WTC11 (cell line): ENCODE results near the gene SLC7A8. TPM values are rescaled to one million over a fixed set of nuclear protein-coding genes. Genes with fewer than 3 reads are reported as not detected.

Experiments used
- ATAC-seq: fragments of 200-7000 bp; cut with Tn5 transposase; 2 replicates; pipeline ENCODE4 v1.10.0; 2021; ENCODE audit warnings: mild to moderate bottlenecking, moderate library complexity
- CTCF ChIA-PET: fragments of 300-600 bp; sonication (Branson Sonifier 250); formaldehyde crosslinking; loops from one replicate; lab custom pipeline; 2021; ENCODE audit warnings: antibody characterized with exemption; lab: Charles Lee
- POLR2A ChIA-PET: fragments of 350-600 bp; sonication (Branson Sonifier 250); formaldehyde crosslinking; loops from one replicate; lab custom pipeline; 2021; ENCODE audit warnings: antibody characterized with exemption; lab: Charles Lee
- DNase-seq: peaks from one replicate; pipeline ENCODE4 v3.0.0; 2021; ENCODE audit warnings: low spot score
- H3K27ac Mint-ChIP-seq: 2 replicates; pipeline ENCODE4 v1.8.0; 2021; ENCODE audit warnings: mixed read lengths
- H3K27me3 Mint-ChIP-seq: 2 replicates; pipeline ENCODE4 v1.8.0; 2021; ENCODE audit warnings: low read depth, mild to moderate bottlenecking, moderate library complexity, mixed read lengths
- H3K36me3 Mint-ChIP-seq: 2 replicates; pipeline ENCODE4 v1.8.0; 2021; ENCODE audit warnings: mixed read lengths
- H3K4me1 Mint-ChIP-seq: 2 replicates; pipeline ENCODE4 v1.8.0; 2022; ENCODE audit warnings: mixed read lengths
- H3K4me3 Mint-ChIP-seq: 2 replicates; pipeline ENCODE4 v1.8.0; 2021; ENCODE audit warnings: mild to moderate bottlenecking, moderate library complexity, mixed read lengths
- H3K9me3 Mint-ChIP-seq: 2 replicates; pipeline ENCODE4 v1.8.0; 2021; ENCODE audit warnings: mixed read lengths
- ATF1 ChIP-seq: sonication (generic); formaldehyde crosslinking; IDR thresholded peaks from 2 replicates; pipeline ENCODE4 v1.8.1; 2023; ENCODE audit warnings: mild to moderate bottlenecking, moderate library complexity, missing genetic modification reagents
- ATF6 ChIP-seq: sonication (generic); formaldehyde crosslinking; IDR thresholded peaks from 2 replicates; pipeline ENCODE4 v1.8.1; 2023; ENCODE audit warnings: mild to moderate bottlenecking, missing genetic modification reagents
- CDX4 ChIP-seq: fragments of 250-450 bp; sonication (Bioruptor Pico); IDR thresholded peaks from 2 replicates; pipeline ENCODE4 v1.9.0; 2021; ENCODE audit warnings: moderate library complexity, mild to moderate bottlenecking, inconsistent platforms, borderline replicate concordance
- EMX1 ChIP-seq: fragments of 250-450 bp; sonication (Bioruptor Pico); IDR thresholded peaks from 2 replicates; pipeline ENCODE4 v1.8.0; 2021; ENCODE audit warnings: mild to moderate bottlenecking
- ETV6 ChIP-seq: sonication (generic); formaldehyde crosslinking; IDR thresholded peaks from 2 replicates; pipeline ENCODE4 v1.8.1; 2022; ENCODE audit warnings: mild to moderate bottlenecking, missing genetic modification reagents
- FOXP1 ChIP-seq: sonication (generic); formaldehyde crosslinking; IDR thresholded peaks from 2 replicates; pipeline ENCODE4 v1.8.0; 2022; ENCODE audit warnings: missing genetic modification reagents, mild to moderate bottlenecking, moderate library complexity, borderline replicate concordance
- FOXP4 ChIP-seq: sonication (generic); formaldehyde crosslinking; IDR thresholded peaks from 2 replicates; pipeline ENCODE4 v1.8.0; 2022; ENCODE audit warnings: mild to moderate bottlenecking, missing genetic modification reagents
- GABPB1 ChIP-seq: sonication (generic); formaldehyde crosslinking; IDR thresholded peaks from 2 replicates; pipeline ENCODE4 v1.8.1; 2023; ENCODE audit warnings: mild to moderate bottlenecking, missing genetic modification reagents
- KAT7 ChIP-seq: sonication (generic); formaldehyde crosslinking; IDR thresholded peaks from 2 replicates; pipeline ENCODE4 v1.8.1; 2023; ENCODE audit warnings: missing genetic modification reagents, mild to moderate bottlenecking, borderline replicate concordance
- MAX ChIP-seq: sonication (generic); formaldehyde crosslinking; IDR thresholded peaks from 2 replicates; pipeline ENCODE4 v1.8.0; 2022; ENCODE audit warnings: mild to moderate bottlenecking, missing genetic modification reagents
- MXD4 ChIP-seq: fragments of 250-450 bp; sonication (Bioruptor Pico); IDR thresholded peaks from 2 replicates; pipeline ENCODE4 v1.8.0; 2021; ENCODE audit warnings: mild to moderate bottlenecking, moderate library complexity, borderline replicate concordance
- NFATC4 ChIP-seq: fragments of 250-450 bp; sonication (Bioruptor Pico); IDR thresholded peaks from 2 replicates; pipeline ENCODE4 v1.9.0; 2021; ENCODE audit warnings: mild to moderate bottlenecking
- OVOL2 ChIP-seq: fragments of 250-450 bp; sonication (Bioruptor Pico); IDR thresholded peaks from 2 replicates; pipeline ENCODE4 v1.9.0; 2021; ENCODE audit warnings: mild to moderate bottlenecking, borderline replicate concordance
- PRDM15 ChIP-seq: sonication (generic); formaldehyde crosslinking; IDR thresholded peaks from 2 replicates; pipeline ENCODE4 v1.8.0; 2022; ENCODE audit warnings: missing genetic modification reagents
- RORB ChIP-seq: fragments of 250-450 bp; sonication (Bioruptor Pico); IDR thresholded peaks from 2 replicates; pipeline ENCODE4 v1.9.0; 2021; ENCODE audit warnings: mild to moderate bottlenecking
- ZBTB21 ChIP-seq: sonication (generic); formaldehyde crosslinking; IDR thresholded peaks from 2 replicates; pipeline ENCODE4 v1.8.1; 2023; ENCODE audit warnings: mild to moderate bottlenecking, missing genetic modification reagents, borderline replicate concordance
- ZNF396 ChIP-seq: fragments of 250-450 bp; sonication (Bioruptor Pico); IDR thresholded peaks from 2 replicates; pipeline ENCODE4 v1.8.0; 2021; ENCODE audit warnings: mild to moderate bottlenecking, moderate library complexity, borderline replicate concordance
- ZNF416 ChIP-seq: fragments of 250-450 bp; sonication (Bioruptor Pico); IDR thresholded peaks from 2 replicates; pipeline ENCODE4 v1.9.0; 2021; ENCODE audit warnings: mild to moderate bottlenecking, inconsistent platforms
- ZNF671 ChIP-seq: fragments of 250-450 bp; sonication (Bioruptor Pico); IDR thresholded peaks from 2 replicates; pipeline ENCODE4 v1.8.0; 2021; ENCODE audit warnings: mild to moderate bottlenecking
- total RNA-seq: library from RNA; stranded (reverse); gene quantifications from 3 replicates; pipeline ENCODE4 v1.2.3, GENCODE V29; 2021
- TF ChIP-seq, protein P1 (sequence below): fragments of 250-450 bp; sonication (Bioruptor Pico); IDR thresholded peaks from 2 replicates; pipeline ENCODE4 v1.9.0; 2021; ENCODE audit warnings: mild to moderate bottlenecking
- TF ChIP-seq, protein P2 (sequence below): fragments of 250-450 bp; sonication (Bioruptor Pico); IDR thresholded peaks from 2 replicates; pipeline ENCODE4 v1.8.0; 2021; ENCODE audit warnings: mild to moderate bottlenecking
- TF ChIP-seq, protein P3 (sequence below): sonication (generic); formaldehyde crosslinking; IDR thresholded peaks from 2 replicates; pipeline ENCODE4 v1.8.0; 2022; ENCODE audit warnings: mild to moderate bottlenecking, missing genetic modification reagents

SLC7A8 gene
- total RNA-seq, 1 experiment from 2014 or later, result 207 TPM

DNA sequence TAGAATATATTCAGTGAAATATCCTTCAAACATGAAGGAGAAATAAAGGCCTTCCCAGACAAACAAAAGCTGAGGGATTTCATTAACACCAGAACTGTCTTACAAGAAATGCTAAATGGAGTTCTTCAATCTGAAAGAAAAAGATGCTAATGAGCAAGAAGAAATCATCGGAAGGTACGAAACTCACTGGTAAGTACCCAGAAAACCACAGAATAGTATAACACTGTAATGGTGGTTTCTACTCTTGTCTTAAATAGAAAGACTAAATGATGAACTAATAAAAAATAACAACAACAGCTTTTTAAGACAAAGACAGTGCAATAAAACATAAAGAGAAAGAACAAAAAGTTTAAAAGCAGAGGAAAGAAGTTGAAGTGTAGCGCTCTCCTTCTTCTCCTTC, 35.6 kb upstream of the SLC7A8 start:
- no peak overlapping the region for H3K4me3 Mint-ChIP-seq
- peaks cover 9% of the 10 kb centered on the region for H3K36me3 Mint-ChIP-seq
- H3K27me3 Mint-ChIP-seq, result no peaks in the 10 kb centered on the region
- no peak for ATAC-seq
- CTCF ChIA-PET, result interaction anchor here (1.2 kb wide), 1 partner anchor 99 kb away, joined by 3 read pairs; no protein-coding TSS in a partner anchor
- peaks cover 25% of the 10 kb centered on the region for H3K9me3 Mint-ChIP-seq
- DNase-seq, result no peak
- POLR2A ChIA-PET, result no interaction called here
- peaks cover 16% of the 10 kb centered on the region for H3K4me1 Mint-ChIP-seq
- H3K27ac Mint-ChIP-seq, result no peak overlapping the region
- TF ChIP-seq ZBTB21 (CRISPR knock-in tag), result no peak
- TF ChIP-seq, protein P1, sequence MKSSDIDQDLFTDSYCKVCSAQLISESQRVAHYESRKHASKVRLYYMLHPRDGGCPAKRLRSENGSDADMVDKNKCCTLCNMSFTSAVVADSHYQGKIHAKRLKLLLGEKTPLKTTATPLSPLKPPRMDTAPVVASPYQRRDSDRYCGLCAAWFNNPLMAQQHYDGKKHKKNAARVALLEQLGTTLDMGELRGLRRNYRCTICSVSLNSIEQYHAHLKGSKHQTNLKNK (CRISPR knock-in tag), result no peak
- TF ChIP-seq GABPB1 (CRISPR knock-in tag), result no peak
- TF ChIP-seq ZNF416 (CRISPR knock-in tag), result no peak
- TF ChIP-seq, protein P2, sequence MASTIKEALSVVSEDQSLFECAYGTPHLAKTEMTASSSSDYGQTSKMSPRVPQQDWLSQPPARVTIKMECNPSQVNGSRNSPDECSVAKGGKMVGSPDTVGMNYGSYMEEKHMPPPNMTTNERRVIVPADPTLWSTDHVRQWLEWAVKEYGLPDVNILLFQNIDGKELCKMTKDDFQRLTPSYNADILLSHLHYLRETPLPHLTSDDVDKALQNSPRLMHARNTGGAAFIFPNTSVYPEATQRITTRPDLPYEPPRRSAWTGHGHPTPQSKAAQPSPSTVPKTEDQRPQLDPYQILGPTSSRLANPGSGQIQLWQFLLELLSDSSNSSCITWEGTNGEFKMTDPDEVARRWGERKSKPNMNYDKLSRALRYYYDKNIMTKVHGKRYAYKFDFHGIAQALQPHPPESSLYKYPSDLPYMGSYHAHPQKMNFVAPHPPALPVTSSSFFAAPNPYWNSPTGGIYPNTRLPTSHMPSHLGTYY (CRISPR knock-in tag), result no peak
- TF ChIP-seq ZNF396, result no peak
- no peak for TF ChIP-seq MAX (CRISPR knock-in tag)
- no peak for TF ChIP-seq EMX1 (CRISPR knock-in tag)
- TF ChIP-seq ATF1 (CRISPR knock-in tag), result no peak
- TF ChIP-seq ZNF671 (CRISPR knock-in tag), result no peak
- TF ChIP-seq RORB (CRISPR knock-in tag), result no peak

- DNase-seq, result no peak
- ChIA-PET CTCF (interaction anchor here (0.9 to 1.3 kb wide), 3 partner anchors 20 to 97 kb away, joined by 3 to 6 read pairs (median 4); partner anchors contain the start of gene RNF212B), POLR2A (interaction anchor here (0.6 kb wide), 1 partner anchor 21 kb away, joined by 3 read pairs; the partner anchor contains the start of gene RNF212B)
- peaks cover 9% of the 10 kb centered on the region for H3K36me3 Mint-ChIP-seq
- no peaks in the 10 kb centered on the region for H3K27me3 Mint-ChIP-seq
- H3K4me1 Mint-ChIP-seq, result peaks cover 16% of the 10 kb centered on the region
- H3K4me3 Mint-ChIP-seq, result no peak overlapping the region
- H3K27ac Mint-ChIP-seq, result no peak overlapping the region
- H3K9me3 Mint-ChIP-seq, result peaks cover 24% of the 10 kb centered on the region
- peak; percentile 22; the same call in 1 of the 2 replicates for ATAC-seq
- no peak for TF ChIP-seq MXD4 (CRISPR knock-in tag)
- no peak for TF ChIP-seq KAT7 (CRISPR knock-in tag)
- no peak for TF ChIP-seq OVOL2 (CRISPR knock-in tag)
- TF ChIP-seq ZNF671 (CRISPR knock-in tag), result no peak
- TF ChIP-seq ETV6, result no peak
- TF ChIP-seq CDX4 (CRISPR knock-in tag), result no peak
- no peak for TF ChIP-seq NFATC4 (CRISPR knock-in tag)
- no peak for TF ChIP-seq PRDM15 (CRISPR knock-in tag)
- TF ChIP-seq ATF6 (CRISPR knock-in tag), result no peak
- TF ChIP-seq, protein P3, sequence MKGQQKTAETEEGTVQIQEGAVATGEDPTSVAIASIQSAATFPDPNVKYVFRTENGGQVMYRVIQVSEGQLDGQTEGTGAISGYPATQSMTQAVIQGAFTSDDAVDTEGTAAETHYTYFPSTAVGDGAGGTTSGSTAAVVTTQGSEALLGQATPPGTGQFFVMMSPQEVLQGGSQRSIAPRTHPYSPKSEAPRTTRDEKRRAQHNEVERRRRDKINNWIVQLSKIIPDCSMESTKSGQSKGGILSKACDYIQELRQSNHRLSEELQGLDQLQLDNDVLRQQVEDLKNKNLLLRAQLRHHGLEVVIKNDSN (CRISPR knock-in tag), result no peak
- TF ChIP-seq FOXP4 (CRISPR knock-in tag), result no peak
- no peak for TF ChIP-seq FOXP1
Observed at GRCh38 chr14:23217032-23218020, 33.9 kb upstream of the SLC7A8 start.
